ENCODE data around the gene PPP1R15A.

The PPP1R15A gene

DNA sequence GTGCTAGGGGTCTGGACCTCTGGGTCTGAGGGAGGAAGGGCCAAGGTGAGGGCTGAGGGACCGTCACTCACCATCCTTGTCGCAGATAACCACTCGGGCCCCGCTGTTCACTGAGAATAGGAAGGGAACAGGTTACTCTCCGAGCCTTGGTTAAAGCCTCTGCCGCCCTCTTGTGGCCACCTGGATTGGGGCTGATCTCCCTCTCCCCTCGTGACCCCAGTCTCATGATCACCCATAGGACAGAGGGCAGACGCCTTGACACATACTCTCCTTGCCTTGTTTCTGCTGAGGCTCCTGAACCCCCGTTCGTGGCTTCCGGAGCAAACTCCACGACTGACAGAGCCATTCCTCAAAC is 36.5 kb upstream of the PPP1R15A start:
- DNase-seq, result peak; percentile 90 to 95 (median 93)
- Histone ChIP-seq H3K27me3 (replicated peaks in 2 of 5; ENCODE audit: control insufficient read depth in 4 of 5, insufficient read depth in 5 of 5, low read length in 4 of 5) (no peaks in the 10 kb centered on the region), H3K4me3 (ENCODE audit: control insufficient read depth in 1 of 7, extremely low read depth in 1 of 7, insufficient read depth in 4 of 7, low read depth in 2 of 7, low read length in 6 of 7) (peak overlapping the region; percentile 23 to 80 (median 60)), H3K4me1 (ENCODE audit: control extremely low read depth in 1 of 4, control insufficient read depth in 4 of 4, insufficient read depth in 4 of 4, low read length in 3 of 4) (peaks cover 0 to 25% (median 22%) of the 10 kb centered on the region in 4 experiments), H3K36me3 (ENCODE audit: control insufficient read depth in 4 of 4, insufficient read depth in 4 of 4, low read length in 3 of 4) (no peaks in the 10 kb centered on the region), H3K27ac (ENCODE audit: insufficient read depth in 1 of 2, low read depth in 1 of 2, low read length in 2 of 2, poor library complexity in 1 of 2, severe bottlenecking in 2 of 2) (peak overlapping the region in 1 of 2 experiments; percentile 74), H3K9me3 (ENCODE audit: control extremely low read depth in 1 of 5, control insufficient read depth in 4 of 5, insufficient read depth in 2 of 5, low read depth in 1 of 5, low read length in 4 of 5) (no peaks in the 10 kb centered on the region)
- WGBS (ENCODE audit: insufficient coverage), result 0% methylated on average over 8 of the region's 12 CpGs
- ChIA-PET POLR2A (interaction anchor here (0.6 kb wide), 1 partner anchor 144 kb away, joined by 3 read pairs; no protein-coding TSS in a partner anchor), CTCF (interaction anchor here (0.9 to 17.3 kb wide), 8 partner anchors 10 to 134 kb away, joined by 3 to 376 read pairs (median 4); partner anchors contain the start of gene BCAT2)

DNA sequence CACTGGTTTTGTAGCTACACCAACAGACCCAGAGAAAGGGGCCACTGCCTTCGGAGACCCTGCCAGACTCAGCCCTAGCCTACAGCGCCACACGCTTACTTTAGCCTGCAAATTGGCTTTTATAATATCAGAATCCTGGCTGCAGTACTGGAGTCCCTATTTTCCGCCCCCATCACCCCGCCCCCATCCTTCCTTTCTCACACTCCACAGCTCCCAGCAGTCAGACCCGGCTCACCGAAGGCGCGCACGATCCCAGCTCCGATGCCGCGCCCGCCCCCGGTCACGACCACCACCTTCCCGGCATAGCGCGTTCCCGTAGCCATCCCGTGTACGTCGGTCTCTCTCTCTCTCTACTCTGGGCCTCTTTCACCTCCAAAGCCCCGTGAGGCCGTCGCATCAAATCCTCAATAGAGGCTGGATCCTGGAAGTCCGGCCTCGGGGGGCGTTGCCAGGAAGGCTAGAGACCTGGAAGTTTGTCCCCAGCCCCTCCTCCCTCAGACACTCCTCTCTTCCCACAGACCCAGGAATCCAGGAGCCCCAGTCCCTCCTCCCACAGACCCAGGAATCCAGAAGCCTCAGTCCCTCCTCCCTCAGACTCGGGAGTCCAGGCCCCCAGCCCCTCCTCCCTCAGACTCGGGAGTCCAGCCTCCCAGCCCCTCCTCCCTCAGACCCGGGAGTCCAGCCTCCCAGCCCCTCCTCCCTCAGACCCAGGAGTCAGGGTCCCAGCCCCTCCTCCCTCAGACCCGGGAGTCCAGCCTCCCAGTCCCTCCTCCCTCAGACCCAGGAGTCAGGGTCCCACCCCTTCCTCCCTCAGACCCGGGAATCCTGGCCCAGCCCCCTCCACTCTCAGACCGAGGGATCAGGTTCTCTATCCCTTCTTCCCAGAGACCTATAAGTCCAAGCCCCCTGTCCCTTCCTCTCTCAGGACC is 35.9 kb upstream of the PPP1R15A start, which contains the start of gene HSD17B14:
Gene HSD17B14 (minus strand): TSS at position 403 of the 929 bp plus-strand sequence. CDS start 80 bp downstream, at position 323.
- H3K27me3 ChIP-seq (replicated peaks in 2 of 5; ENCODE audit: control insufficient read depth in 4 of 5, insufficient read depth in 5 of 5, low read length in 4 of 5), result no peaks in the 10 kb centered on the region
- no peak for DNase-seq
- 0% methylated on average over 28 of the region's 35 CpGs for WGBS (ENCODE audit: insufficient coverage)
- peak within 1 kb of the TSS; percentile 27 to 80 (median 60) for H3K4me3 ChIP-seq (ENCODE audit: control insufficient read depth in 1 of 7, extremely low read depth in 1 of 7, insufficient read depth in 4 of 7, low read depth in 2 of 7, low read length in 6 of 7)
- no peaks in the 10 kb centered on the region for H3K36me3 ChIP-seq (ENCODE audit: control insufficient read depth in 4 of 4, insufficient read depth in 4 of 4, low read length in 3 of 4)
- peaks cover 0 to 25% (median 22%) of the 10 kb centered on the region in 4 experiments for H3K4me1 ChIP-seq (ENCODE audit: control extremely low read depth in 1 of 4, control insufficient read depth in 4 of 4, insufficient read depth in 4 of 4, low read length in 3 of 4)
- H3K9me3 ChIP-seq (ENCODE audit: control extremely low read depth in 1 of 5, control insufficient read depth in 4 of 5, insufficient read depth in 2 of 5, low read depth in 1 of 5, low read length in 4 of 5), result no peaks in the 10 kb centered on the region
- H3K27ac ChIP-seq (ENCODE audit: insufficient read depth in 1 of 2, low read depth in 1 of 2, low read length in 2 of 2, poor library complexity in 1 of 2, severe bottlenecking in 2 of 2), result peak within 1 kb of the TSS in 1 of 2 experiments; percentile 74
- ChIA-PET CTCF (interaction anchor here (0.9 to 17.3 kb wide), 8 partner anchors 10 to 134 kb away, joined by 3 to 376 read pairs (median 4); partner anchors contain the start of gene BCAT2), POLR2A (interaction anchor here (0.6 to 0.9 kb wide), 2 partner anchors 41 to 143 kb away, joined by 3 to 4 read pairs; no protein-coding TSS in a partner anchor)

DNA sequence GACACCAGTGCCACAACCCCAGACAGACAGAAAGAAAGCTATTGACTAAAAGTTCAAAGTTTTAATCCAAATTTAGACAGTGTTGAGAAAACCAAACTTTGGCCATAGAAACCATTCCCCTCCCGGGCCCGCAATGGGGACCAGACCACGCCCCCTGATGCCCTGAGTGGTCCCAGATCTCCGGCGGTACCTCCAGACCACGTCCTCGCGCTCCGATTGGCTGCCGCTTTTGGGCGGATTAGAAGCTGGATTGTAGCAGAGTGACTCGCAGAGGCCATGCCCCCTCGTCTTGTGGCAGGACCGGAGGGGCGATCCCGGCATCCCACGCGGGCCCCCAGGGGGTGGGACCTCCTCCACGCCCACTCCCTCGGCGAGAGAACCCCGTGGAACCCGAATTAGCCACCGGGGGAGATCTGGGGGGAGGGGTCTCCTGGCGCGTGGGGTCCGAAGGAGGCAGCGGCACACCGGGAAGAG is 35.1 kb upstream of the PPP1R15A start:
- H3K27ac ChIP-seq (ENCODE audit: insufficient read depth in 1 of 2, low read depth in 1 of 2, low read length in 2 of 2, poor library complexity in 1 of 2, severe bottlenecking in 2 of 2), result no peak overlapping the region
- H3K4me1 ChIP-seq (ENCODE audit: control extremely low read depth in 1 of 4, control insufficient read depth in 4 of 4, insufficient read depth in 4 of 4, low read length in 3 of 4), result peaks cover 0 to 25% (median 22%) of the 10 kb centered on the region in 4 experiments
- 2% methylated on average over 19 of the region's 29 CpGs for WGBS (ENCODE audit: insufficient coverage)
- peak; percentile 90 to 94 (median 93) for DNase-seq
- H3K27me3 ChIP-seq (replicated peaks in 2 of 5; ENCODE audit: control insufficient read depth in 4 of 5, insufficient read depth in 5 of 5, low read length in 4 of 5), result no peaks in the 10 kb centered on the region
- POLR2A ChIA-PET, result interaction anchor here (0.9 kb wide), 1 partner anchor 42 kb away, joined by 4 read pairs; no protein-coding TSS in a partner anchor
- H3K36me3 ChIP-seq (ENCODE audit: control insufficient read depth in 4 of 4, insufficient read depth in 4 of 4, low read length in 3 of 4), result no peaks in the 10 kb centered on the region
- peak overlapping the region; percentile 19 to 80 (median 56) for H3K4me3 ChIP-seq (ENCODE audit: control insufficient read depth in 1 of 7, extremely low read depth in 1 of 7, insufficient read depth in 4 of 7, low read depth in 2 of 7, low read length in 6 of 7)
- no peaks in the 10 kb centered on the region for H3K9me3 ChIP-seq (ENCODE audit: control extremely low read depth in 1 of 5, control insufficient read depth in 4 of 5, insufficient read depth in 2 of 5, low read depth in 1 of 5, low read length in 4 of 5)
- CTCF ChIA-PET, result interaction anchor here (1.7 to 17.3 kb wide), 2 partner anchors 9 to 42 kb away, joined by 6 to 376 read pairs; no protein-coding TSS in a partner anchor

GRCh38 chr19:48837687-48838086 is 34.5 kb upstream of the PPP1R15A start:
- Histone ChIP-seq H3K27ac (ENCODE audit: insufficient read depth in 1 of 2, low read depth in 1 of 2, low read length in 2 of 2, poor library complexity in 1 of 2, severe bottlenecking in 2 of 2) (no peak overlapping the region), H3K4me3 (ENCODE audit: control insufficient read depth in 1 of 7, extremely low read depth in 1 of 7, insufficient read depth in 4 of 7, low read depth in 2 of 7, low read length in 6 of 7) (peak overlapping the region in 2 of 7 experiments; percentile 56 to 80), H3K4me1 (ENCODE audit: control extremely low read depth in 1 of 4, control insufficient read depth in 4 of 4, insufficient read depth in 4 of 4, low read length in 3 of 4) (peaks cover 0 to 25% (median 22%) of the 10 kb centered on the region in 4 experiments), H3K36me3 (ENCODE audit: control insufficient read depth in 4 of 4, insufficient read depth in 4 of 4, low read length in 3 of 4) (no peaks in the 10 kb centered on the region), H3K27me3 (replicated peaks in 2 of 5; ENCODE audit: control insufficient read depth in 4 of 5, insufficient read depth in 5 of 5, low read length in 4 of 5) (no peaks in the 10 kb centered on the region), H3K9me3 (ENCODE audit: control extremely low read depth in 1 of 5, control insufficient read depth in 4 of 5, insufficient read depth in 2 of 5, low read depth in 1 of 5, low read length in 4 of 5) (no peaks in the 10 kb centered on the region)
- ChIA-PET CTCF (interaction anchor here (17.3 kb wide), 1 partner anchor 43 kb away, joined by 376 read pairs; no protein-coding TSS in a partner anchor), POLR2A (interaction anchor here (0.9 kb wide), 1 partner anchor 42 kb away, joined by 4 read pairs; no protein-coding TSS in a partner anchor)
- no peak for DNase-seq
- WGBS (ENCODE audit: insufficient coverage), result 80% methylated on average over 1 of the region's 9 CpGs

DNA sequence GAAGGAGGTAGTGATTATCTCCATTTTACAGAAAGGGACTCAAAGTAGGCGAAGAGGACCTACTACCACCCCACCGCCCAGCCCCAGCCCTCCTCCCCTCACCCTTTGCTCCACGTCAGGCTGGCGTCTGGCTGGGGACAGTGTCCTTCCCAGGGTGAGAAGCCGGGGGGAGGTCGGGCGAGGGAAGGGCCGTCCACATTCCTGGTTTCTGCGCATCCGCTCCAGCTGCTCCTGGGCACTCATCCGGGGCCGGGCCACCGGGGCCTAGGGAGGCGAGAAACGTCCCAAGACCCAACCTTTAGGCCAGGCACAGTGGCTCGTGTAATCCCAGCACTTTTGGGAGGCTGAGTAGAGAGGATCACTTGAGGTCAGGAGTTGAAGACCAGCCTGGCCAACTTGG is 31.2 kb upstream of the PPP1R15A start:
- POLR2A ChIA-PET, result no interaction called here
- H3K9me3 ChIP-seq (ENCODE audit: control extremely low read depth in 1 of 5, control insufficient read depth in 4 of 5, insufficient read depth in 2 of 5, low read depth in 1 of 5, low read length in 4 of 5), result no peaks in the 10 kb centered on the region
- no peaks in the 10 kb centered on the region for H3K27me3 ChIP-seq (replicated peaks in 2 of 5; ENCODE audit: control insufficient read depth in 4 of 5, insufficient read depth in 5 of 5, low read length in 4 of 5)
- WGBS (ENCODE audit: insufficient coverage), result 96% methylated on average over 12 of the region's 16 CpGs
- H3K36me3 ChIP-seq (ENCODE audit: control insufficient read depth in 4 of 4, insufficient read depth in 4 of 4, low read length in 3 of 4), result no peaks in the 10 kb centered on the region
- H3K4me1 ChIP-seq (ENCODE audit: control extremely low read depth in 1 of 4, control insufficient read depth in 4 of 4, insufficient read depth in 4 of 4, low read length in 3 of 4), result peaks cover 0 to 17% (median 13%) of the 10 kb centered on the region in 4 experiments
- CTCF ChIA-PET, result interaction anchor here (0.7 to 17.3 kb wide), 11 partner anchors 12 to 168 kb away, joined by 3 to 376 read pairs (median 6); partner anchors contain the start of gene FUT1
- H3K4me3 ChIP-seq (ENCODE audit: control insufficient read depth in 1 of 7, extremely low read depth in 1 of 7, insufficient read depth in 4 of 7, low read depth in 2 of 7, low read length in 6 of 7), result no peak overlapping the region
- no peak for DNase-seq
- H3K27ac ChIP-seq (ENCODE audit: insufficient read depth in 1 of 2, low read depth in 1 of 2, low read length in 2 of 2, poor library complexity in 1 of 2, severe bottlenecking in 2 of 2), result no peak overlapping the region

DNA sequence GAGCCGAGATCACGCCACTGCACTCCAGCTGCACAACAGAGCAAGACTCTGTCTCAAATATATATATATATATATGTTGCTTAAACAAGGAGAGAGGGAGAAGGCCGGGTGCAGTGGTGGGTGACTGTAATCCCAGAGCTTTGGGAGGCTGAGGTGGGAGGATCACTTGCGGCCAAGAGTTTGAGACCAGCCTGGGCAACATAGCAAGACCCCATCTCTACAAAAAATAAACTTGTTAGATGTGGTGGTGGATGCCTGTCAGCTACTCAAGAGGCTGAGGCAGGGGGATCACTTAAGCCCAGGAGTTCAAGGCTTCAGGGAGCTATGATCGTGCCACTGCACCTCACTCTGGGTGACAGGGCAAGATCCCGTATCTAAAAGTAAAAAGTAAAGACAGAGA is 30.6 kb upstream of the PPP1R15A start:
- H3K4me3 ChIP-seq (ENCODE audit: control insufficient read depth in 1 of 7, extremely low read depth in 1 of 7, insufficient read depth in 4 of 7, low read depth in 2 of 7, low read length in 6 of 7), result no peak overlapping the region
- no peak for DNase-seq
- no peaks in the 10 kb centered on the region for H3K27me3 ChIP-seq (replicated peaks in 2 of 5; ENCODE audit: control insufficient read depth in 4 of 5, insufficient read depth in 5 of 5, low read length in 4 of 5)
- H3K4me1 ChIP-seq (ENCODE audit: control extremely low read depth in 1 of 4, control insufficient read depth in 4 of 4, insufficient read depth in 4 of 4, low read length in 3 of 4), result peaks cover 0 to 12% (median 8%) of the 10 kb centered on the region in 4 experiments
- WGBS (ENCODE audit: insufficient coverage), result 100% methylated on average over 3 of the region's 6 CpGs
- no peak overlapping the region for H3K27ac ChIP-seq (ENCODE audit: insufficient read depth in 1 of 2, low read depth in 1 of 2, low read length in 2 of 2, poor library complexity in 1 of 2, severe bottlenecking in 2 of 2)
- no peaks in the 10 kb centered on the region for H3K36me3 ChIP-seq (ENCODE audit: control insufficient read depth in 4 of 4, insufficient read depth in 4 of 4, low read length in 3 of 4)
- ChIA-PET POLR2A (no interaction called here), CTCF (interaction anchor here (0.7 to 17.3 kb wide), 15 partner anchors 11 to 168 kb away, joined by 3 to 376 read pairs (median 6); partner anchors contain the start of gene FUT1)
- H3K9me3 ChIP-seq (ENCODE audit: control extremely low read depth in 1 of 5, control insufficient read depth in 4 of 5, insufficient read depth in 2 of 5, low read depth in 1 of 5, low read length in 4 of 5), result no peaks in the 10 kb centered on the region

Data from common myeloid progenitor, CD34-positive (primary cell).